Neural progenitor cell (in vitro differentiated cells): Measurements from ENCODE around the gene SCYGR1. TPM values are rescaled to one million over a fixed set of nuclear protein-coding genes. Genes with fewer than 3 reads are reported as not detected.
"Not testable (repeated sequence)": the region's sequence is repeated elsewhere in the genome, so short reads cannot be mapped to it uniquely, and the experiment has no call there.

Experiments used
- DNase-seq: peaks from one replicate; pipeline ENCODE4 v3.0.0-alpha.2; 2016; ENCODE audit warnings: low spot score
- H2AFZ ChIP-seq: fragments of 200-600 bp; sonication (generic); replicated peaks from 2 replicates; pipeline ENCODE4 v1.6.1; 2016; ENCODE audit warnings: antibody characterized with exemption
- H3F3A ChIP-seq: fragments of 200-600 bp; sonication (generic); 2 replicates; pipeline ENCODE4 v1.6.1; 2016; ENCODE audit warnings: antibody characterized with exemption, low read depth
- H3K27ac ChIP-seq: fragments of 200-600 bp; sonication (generic); 2 replicates; pipeline ENCODE4 v1.5.1; 2016; ENCODE audit warnings: mild to moderate bottlenecking
- H3K27me3 ChIP-seq: fragments of 200-600 bp; sonication (generic); 2 replicates; pipeline ENCODE4 v1.6.1; 2016; ENCODE audit warnings: mild to moderate bottlenecking, moderate library complexity
- H3K36me3 ChIP-seq: fragments of 200-600 bp; sonication (generic); 2 replicates; pipeline ENCODE4 v1.5.1; 2016
- H3K4me1 ChIP-seq: fragments of 200-600 bp; sonication (generic); 2 replicates; pipeline ENCODE4 v1.6.1; 2016; ENCODE audit warnings: mixed run types
- H3K4me2 ChIP-seq: fragments of 200-600 bp; sonication (generic); 2 replicates; pipeline ENCODE4 v1.6.1; 2016
- H3K4me3 ChIP-seq: fragments of 200-600 bp; sonication (generic); 2 replicates; pipeline ENCODE4 v1.5.1; 2016
- H3K79me2 ChIP-seq: fragments of 200-600 bp; sonication (generic); 2 replicates; pipeline ENCODE4 v1.6.1; 2016; ENCODE audit warnings: low read depth
- H3K9ac ChIP-seq: fragments of 200-600 bp; sonication (generic); 2 replicates; pipeline ENCODE4 v1.6.1; 2016
- H3K9me3 ChIP-seq: fragments of 200-600 bp; sonication (generic); 2 replicates; pipeline ENCODE4 v1.5.1; 2016; ENCODE audit warnings: low read depth
- H4K20me1 ChIP-seq: fragments of 200-600 bp; sonication (generic); 2 replicates; pipeline ENCODE4 v1.6.1; 2016; ENCODE audit warnings: low read depth
- H3K27ac Mint-ChIP-seq: 3 replicates; pipeline ENCODE4 v1.8.0; 2021; ENCODE audit warnings: mixed read lengths
- H3K27me3 Mint-ChIP-seq: 2 replicates; pipeline ENCODE4 v1.8.0; 2022; ENCODE audit warnings: low read depth, mild to moderate bottlenecking, inconsistent platforms, moderate library complexity, mixed read lengths; ENCODE audit not compliant: insufficient read depth
- H3K36me3 Mint-ChIP-seq: 3 replicates; pipeline ENCODE4 v1.8.0; 2021; ENCODE audit warnings: mixed read lengths
- H3K4me1 Mint-ChIP-seq: 3 replicates; pipeline ENCODE4 v1.8.0; 2021; ENCODE audit warnings: mixed read lengths
- H3K4me3 Mint-ChIP-seq: 3 replicates; pipeline ENCODE4 v1.8.0; 2021; ENCODE audit warnings: mild to moderate bottlenecking, moderate library complexity, mixed read lengths
- H3K9me3 Mint-ChIP-seq: 3 replicates; pipeline ENCODE4 v1.8.0; 2020; ENCODE audit warnings: mixed read lengths
- EZH2 ChIP-seq: fragments of 200-600 bp; sonication (generic); IDR thresholded peaks from 2 replicates; pipeline ENCODE4 v1.6.1; 2017; ENCODE audit warnings: antibody characterized with exemption, mild to moderate bottlenecking, moderate library complexity
- EZH2phosphoT487 ChIP-seq: fragments of 200-600 bp; sonication (generic); IDR thresholded peaks from 2 replicates; pipeline ENCODE4 v1.6.1; 2017; ENCODE audit warnings: antibody characterized with exemption
- total RNA-seq: library from RNA; depleted of rRNA; stranded (reverse); fragments of >200 nt; gene quantifications from 2 replicates; pipeline ENCODE4 v1.2.3, GENCODE V29; 2015; ENCODE audit warnings: low replicate concordance
- TF ChIP-seq, protein P1 (sequence below): fragments of 200-600 bp; sonication (generic); IDR thresholded peaks from 2 replicates; pipeline ENCODE4 v1.5.1; 2017; ENCODE audit warnings: antibody characterized with exemption, mild to moderate bottlenecking

The SCYGR1 gene
- total RNA-seq, 1 donor from 2014 or later, result not detected

DNA sequence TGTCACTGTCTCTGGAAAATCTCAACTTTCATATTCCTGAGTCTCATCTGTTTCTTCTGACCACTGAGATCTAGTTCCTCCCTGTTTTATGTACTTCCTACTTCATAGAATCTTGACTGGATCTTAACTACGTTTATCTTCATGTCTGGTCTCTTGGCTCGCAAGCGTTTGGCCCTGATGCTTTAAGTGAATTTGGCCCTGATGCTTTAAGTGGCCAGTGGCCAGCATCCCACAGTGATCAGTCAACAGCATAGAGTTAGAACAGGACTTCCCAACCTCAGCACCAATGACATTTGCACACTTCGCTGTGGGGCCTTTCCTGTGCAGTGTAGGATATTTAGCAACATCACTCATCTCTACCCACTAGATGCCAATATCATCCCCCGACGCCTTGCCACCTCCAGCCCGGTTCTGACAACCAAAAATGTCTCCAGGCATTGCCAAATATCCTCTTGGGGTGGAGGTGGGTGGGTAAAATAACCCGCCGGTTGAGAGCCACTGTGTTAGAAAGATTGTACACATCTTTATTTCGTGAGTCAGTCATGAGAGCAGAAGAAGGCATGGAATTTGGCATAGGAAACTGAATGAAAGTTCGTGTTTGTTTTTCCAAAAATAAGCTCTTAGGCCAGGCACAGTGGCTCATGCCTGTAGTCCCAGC lies 20.9 kb downstream of the SCYGR1 start:
- Histone ChIP-seq H3K27me3 (no peaks in the 10 kb centered on the region), H3K4me1 (no peaks in the 10 kb centered on the region), H3K4me3 (no peak overlapping the region), H3K9me3 (no peaks in the 10 kb centered on the region), H4K20me1 (no peaks in the 10 kb centered on the region), H3K79me2 (no peaks in the 10 kb centered on the region), H3K27ac (no peak overlapping the region), H3F3A (no peaks in the 10 kb centered on the region), H3K4me2 (no peak overlapping the region), H3K36me3 (no peaks in the 10 kb centered on the region), H3K9ac (no peak overlapping the region), H2AFZ (no peak overlapping the region)
- Mint-ChIP-seq H3K9me3 (no peaks in the 10 kb centered on the region), H3K36me3 (peaks cover 4% of the 10 kb centered on the region), H3K27ac (no peak overlapping the region), H3K4me1 (no peaks in the 10 kb centered on the region), H3K27me3 (peaks cover 4% of the 10 kb centered on the region), H3K4me3 (no peak overlapping the region)
- no peak for DNase-seq
- TF ChIP-seq EZH2phosphoT487 (no peak), EZH2 (no peak)
- TF ChIP-seq, protein P1, sequence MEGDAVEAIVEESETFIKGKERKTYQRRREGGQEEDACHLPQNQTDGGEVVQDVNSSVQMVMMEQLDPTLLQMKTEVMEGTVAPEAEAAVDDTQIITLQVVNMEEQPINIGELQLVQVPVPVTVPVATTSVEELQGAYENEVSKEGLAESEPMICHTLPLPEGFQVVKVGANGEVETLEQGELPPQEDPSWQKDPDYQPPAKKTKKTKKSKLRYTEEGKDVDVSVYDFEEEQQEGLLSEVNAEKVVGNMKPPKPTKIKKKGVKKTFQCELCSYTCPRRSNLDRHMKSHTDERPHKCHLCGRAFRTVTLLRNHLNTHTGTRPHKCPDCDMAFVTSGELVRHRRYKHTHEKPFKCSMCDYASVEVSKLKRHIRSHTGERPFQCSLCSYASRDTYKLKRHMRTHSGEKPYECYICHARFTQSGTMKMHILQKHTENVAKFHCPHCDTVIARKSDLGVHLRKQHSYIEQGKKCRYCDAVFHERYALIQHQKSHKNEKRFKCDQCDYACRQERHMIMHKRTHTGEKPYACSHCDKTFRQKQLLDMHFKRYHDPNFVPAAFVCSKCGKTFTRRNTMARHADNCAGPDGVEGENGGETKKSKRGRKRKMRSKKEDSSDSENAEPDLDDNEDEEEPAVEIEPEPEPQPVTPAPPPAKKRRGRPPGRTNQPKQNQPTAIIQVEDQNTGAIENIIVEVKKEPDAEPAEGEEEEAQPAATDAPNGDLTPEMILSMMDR, result no peak

DNA sequence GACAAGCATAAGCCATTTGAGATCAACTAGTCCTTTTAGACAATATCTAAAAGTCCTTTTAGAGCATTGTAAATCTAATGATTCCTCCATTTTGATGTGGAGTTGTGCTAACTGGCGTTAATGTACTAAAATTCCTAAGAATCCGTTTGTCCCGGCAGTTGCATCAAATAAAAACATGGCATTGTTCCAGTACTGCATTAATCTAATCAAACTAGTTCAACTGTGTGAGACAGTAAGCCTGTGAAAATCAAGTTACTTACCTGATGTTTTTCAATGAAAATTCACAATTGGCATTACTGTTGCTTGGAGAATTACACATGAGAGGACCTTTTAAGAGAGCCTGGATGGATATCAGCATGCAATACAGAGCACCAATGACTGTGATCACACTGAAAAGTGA lies 21.9 kb downstream of the SCYGR1 start:
- TF ChIP-seq EZH2, result no peak
- TF ChIP-seq EZH2phosphoT487, result no peak
- TF ChIP-seq, protein P1, result no peak
- no peaks in the 10 kb centered on the region for H3F3A ChIP-seq

DNA sequence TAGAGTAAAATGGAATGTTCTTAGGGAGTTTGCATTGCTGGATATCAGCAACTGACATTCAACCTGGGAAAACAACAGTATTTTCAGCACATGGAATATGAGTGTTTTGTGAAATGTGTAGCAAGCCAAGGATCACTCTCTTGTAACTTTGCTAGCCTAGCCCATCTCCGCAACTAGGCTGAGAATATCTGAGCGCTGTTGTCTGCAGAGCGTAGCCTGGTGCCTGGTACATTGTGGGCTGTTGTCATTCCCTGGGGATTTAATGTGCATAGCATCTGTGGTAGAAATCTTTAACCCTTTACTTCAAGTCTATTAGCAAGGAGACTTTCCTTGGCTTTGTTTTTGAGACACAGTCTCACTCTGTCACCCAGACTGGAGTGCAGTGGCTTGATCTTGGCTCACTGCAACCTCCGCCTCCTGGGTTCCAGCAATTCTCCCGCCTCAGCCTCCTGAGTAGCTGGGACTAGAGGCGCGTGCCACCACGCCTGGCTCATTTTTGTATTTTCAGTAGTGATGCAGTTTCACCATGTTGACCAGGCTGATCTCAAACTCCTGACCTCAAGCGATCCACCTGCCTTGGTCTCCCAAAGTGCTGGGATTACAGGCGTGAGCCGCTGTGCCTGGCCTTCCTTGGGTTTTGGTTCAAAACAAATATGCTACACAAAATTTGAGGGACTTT lies 23.0 kb downstream of the SCYGR1 start:
- not testable (repeated sequence) for H3K9me3 Mint-ChIP-seq

More for the DNA sequence above, 21.9 kb downstream of the SCYGR1 start:
- Histone ChIP-seq H3K27ac (no peak overlapping the region), H3K9me3 (no peaks in the 10 kb centered on the region), H3K79me2 (no peaks in the 10 kb centered on the region), H4K20me1 (no peaks in the 10 kb centered on the region), H3K9ac (no peak overlapping the region), H3K36me3 (no peaks in the 10 kb centered on the region), H2AFZ (no peak overlapping the region), H3K4me2 (no peak overlapping the region), H3K4me3 (no peak overlapping the region), H3K4me1 (no peaks in the 10 kb centered on the region), H3K27me3 (no peaks in the 10 kb centered on the region)
- peaks cover 5% of the 10 kb centered on the region for H3K36me3 Mint-ChIP-seq
- no peak overlapping the region for H3K4me3 Mint-ChIP-seq
- peaks cover 4% of the 10 kb centered on the region for H3K27me3 Mint-ChIP-seq
- H3K4me1 Mint-ChIP-seq, result no peaks in the 10 kb centered on the region
- DNase-seq, result no peak
- H3K9me3 Mint-ChIP-seq, result no peaks in the 10 kb centered on the region
- no peak overlapping the region for H3K27ac Mint-ChIP-seq

DNA sequence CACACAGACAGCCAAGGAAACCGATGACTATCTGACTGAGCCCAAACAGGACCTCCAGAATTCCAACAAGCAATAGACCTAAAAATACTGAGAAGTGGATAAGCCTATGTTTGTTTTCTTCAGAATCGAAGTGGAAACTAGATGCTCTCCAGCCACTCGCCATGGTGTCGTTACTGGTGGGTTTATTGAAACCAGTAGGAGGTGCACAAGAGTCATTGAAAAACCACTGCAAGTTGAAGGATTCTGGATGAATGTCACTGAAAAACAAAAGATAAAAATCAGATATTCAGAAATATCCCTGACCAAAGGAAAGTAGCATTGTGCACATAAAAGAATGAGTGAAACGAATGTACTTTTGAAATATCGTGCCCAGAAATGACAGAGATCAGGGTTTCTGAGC lies 24.0 kb downstream of the SCYGR1 start:
- H3K27ac ChIP-seq, result no peak overlapping the region
- TF ChIP-seq, protein P1, result peak; percentile 44
- no peak for TF ChIP-seq EZH2phosphoT487
- peaks cover 4% of the 10 kb centered on the region for H3K27me3 Mint-ChIP-seq
- H3K36me3 Mint-ChIP-seq, result peaks cover 5% of the 10 kb centered on the region
- no peaks in the 10 kb centered on the region for H4K20me1 ChIP-seq
- no peaks in the 10 kb centered on the region for H3K9me3 ChIP-seq
- H3K9me3 Mint-ChIP-seq, result no peaks in the 10 kb centered on the region
- DNase-seq, result no peak
- H3K4me2 ChIP-seq, result no peak overlapping the region
- no peaks in the 10 kb centered on the region for H3K36me3 ChIP-seq
- no peak overlapping the region for H3K9ac ChIP-seq
- H2AFZ ChIP-seq, result no peak overlapping the region
- no peaks in the 10 kb centered on the region for H3K4me1 Mint-ChIP-seq
- no peaks in the 10 kb centered on the region for H3F3A ChIP-seq
- no peaks in the 10 kb centered on the region for H3K27me3 ChIP-seq
- H3K79me2 ChIP-seq, result no peaks in the 10 kb centered on the region
- no peak overlapping the region for H3K4me3 Mint-ChIP-seq
- no peaks in the 10 kb centered on the region for H3K4me1 ChIP-seq
- no peak overlapping the region for H3K4me3 ChIP-seq
- no peak overlapping the region for H3K27ac Mint-ChIP-seq

More for the DNA sequence above, 23.0 kb downstream of the SCYGR1 start:
- H3K9ac ChIP-seq, H3K4me3 Mint-ChIP-seq, DNase-seq, H3K4me3 ChIP-seq, H3K4me2 ChIP-seq, H3K27ac ChIP-seq, H3K36me3 ChIP-seq, H4K20me1 ChIP-seq, H3K27me3 ChIP-seq, H3K79me2 ChIP-seq, H3K4me1 Mint-ChIP-seq, H3K9me3 ChIP-seq, H3F3A ChIP-seq, H3K4me1 ChIP-seq, H3K27me3 Mint-ChIP-seq, H3K36me3 Mint-ChIP-seq, H2AFZ ChIP-seq: not testable (repeated sequence)
- peak overlapping the region; percentile 63 for H3K27ac Mint-ChIP-seq
